HepG2 (cell line): ENCODE results near the gene ZNF212. TPM values are rescaled to one million over a fixed set of nuclear protein-coding genes. Genes with fewer than 3 reads are reported as not detected.

Source experiments
- ATAC-seq: fragments of 200-7000 bp; cut with Tn5 transposase; 3 replicates; pipeline ENCODE4 v1.9.1; 2020; ENCODE audit warnings: mild to moderate bottlenecking, moderate library complexity
- BruUV-seq: library from RNA; stranded (reverse); fragments of 400-500 nt; replicated peaks from 2 replicates; lab custom pipeline; 2021; lab: Mats Ljungman, UMichigan
- CTCF ChIA-PET: fragments of 300-600 bp; formaldehyde crosslinking; extraction: SDS; loops from one replicate; lab custom pipeline; 2021; ENCODE audit warnings: low total read pairs, inconsistent platforms, low intra/inter-chr PET ratio; lab: Yijun Ruan, JAX
- POLR2A ChIA-PET: fragments of 350-600 bp; sonication (Branson Sonifier 250); formaldehyde crosslinking; loops from one replicate; lab custom pipeline; 2020; ENCODE audit warnings: antibody characterized with exemption, inconsistent platforms; lab: Yijun Ruan, JAX
- DNase-seq: peaks from one replicate; pipeline ENCODE4 v3.0.0-alpha.2; 2015; ENCODE audit warnings: low spot score
- FAIRE-seq: peaks from 3 replicates; lab custom pipeline; 2011; peaks lifted over from hg19 to GRCh38; lab: Jason Lieb, UNC
- H2AFZ ChIP-seq: one replicate; pipeline ENCODE4 v1.6.1; 2011; ENCODE audit warnings: low read length, inconsistent platforms
- H3K27ac ChIP-seq: fragments of 300-600 bp; 3 replicates; pipeline ENCODE4 v1.8.0; 2011; ENCODE audit warnings: mixed run types, mild to moderate bottlenecking, mixed read lengths, low read length, inconsistent platforms; ENCODE audit not compliant: insufficient read depth; ENCODE audit errors: extremely low read length
- H3K27me3 ChIP-seq, 2 experiments: fragments of 200-600 bp in 1 of 2; 2 replicates in 1 of 2; 3 replicates in 1 of 2; pipeline versions ENCODE4 v1.6.0 to v1.8.0; 2011; ENCODE audit warnings: low read length in 2 of 2, mild to moderate bottlenecking in 2 of 2, moderate library complexity in 2 of 2, inconsistent platforms in 1 of 2; ENCODE audit not compliant: insufficient read depth in 2 of 2, control insufficient read depth in 1 of 2
- H3K36me3 ChIP-seq, 2 experiments: fragments of 200-600 bp in 1 of 2; replicated peaks in 1 of 2; 2 replicates in 1 of 2; 3 replicates in 1 of 2; pipeline versions ENCODE4 v1.5.1 to v1.8.0; 2011; ENCODE audit warnings: low read length in 2 of 2, inconsistent platforms in 1 of 2; ENCODE audit not compliant: insufficient read depth in 2 of 2, control insufficient read depth in 1 of 2
- H3K4me1 ChIP-seq: 2 replicates; pipeline ENCODE4 v1.5.1; 2012; ENCODE audit warnings: low read length, inconsistent platforms; ENCODE audit not compliant: insufficient read depth
- H3K4me2 ChIP-seq: 2 replicates; pipeline ENCODE4 v1.6.0; 2011; ENCODE audit warnings: low read depth, low read length, inconsistent platforms
- H3K4me3 ChIP-seq, 3 experiments: fragments of 200-600 bp in 1 of 3; sonication (generic), shearing (Covaris generic) in 1 of 3; replicated peaks in 1 of 3; 2 replicates each; pipeline ENCODE4 v1.5.1; 2011 to 2016; ENCODE audit warnings: low read length in 3 of 3, inconsistent platforms in 2 of 3, low read depth in 2 of 3, mild to moderate bottlenecking in 2 of 3, control low read depth in 1 of 3, mixed read lengths in 1 of 3; ENCODE audit not compliant: insufficient read depth in 1 of 3
- H3K79me2 ChIP-seq: one replicate; pipeline ENCODE4 v1.6.1; 2011; ENCODE audit warnings: low read length, inconsistent platforms; ENCODE audit not compliant: insufficient read depth
- H3K9ac ChIP-seq: 2 replicates; pipeline ENCODE4 v1.6.0; 2011; ENCODE audit warnings: mild to moderate bottlenecking, low read depth, low read length, inconsistent platforms; ENCODE audit not compliant: insufficient read depth
- H3K9me3 ChIP-seq: 2 replicates; pipeline ENCODE4 v1.5.1; 2012; ENCODE audit warnings: mild to moderate bottlenecking, low read length
- H4K20me1 ChIP-seq: 2 replicates; pipeline ENCODE4 v1.6.0; 2011; ENCODE audit warnings: inconsistent platforms, mild to moderate bottlenecking, low read length, moderate library complexity; ENCODE audit not compliant: insufficient read depth
- E2F1 ChIP-seq: sonication (generic); formaldehyde crosslinking; IDR thresholded peaks from 2 replicates; pipeline ENCODE4 v1.5.0; 2020; ENCODE audit warnings: missing genetic modification reagents
- ETV5 ChIP-seq: IDR thresholded peaks from 2 replicates; pipeline ENCODE4 v1.6.1; 2018; ENCODE audit warnings: missing biosample characterization, missing genetic modification reagents, inconsistent platforms, borderline replicate concordance
- HES4 ChIP-seq: sonication (generic); formaldehyde crosslinking; IDR thresholded peaks from 2 replicates; pipeline ENCODE4 v1.9.0; 2021; ENCODE audit warnings: mild to moderate bottlenecking, missing genetic modification reagents, borderline replicate concordance
- ZFYVE20 ChIP-seq: sonication (generic); formaldehyde crosslinking; IDR thresholded peaks from 2 replicates; pipeline ENCODE4 v1.8.0; 2023; ENCODE audit warnings: low read depth, mild to moderate bottlenecking, moderate library complexity, missing genetic modification reagents, borderline replicate concordance
- ZHX1 ChIP-seq: sonication (generic); formaldehyde crosslinking; IDR thresholded peaks from 2 replicates; pipeline ENCODE4 v1.8.1; 2022; ENCODE audit warnings: low read depth, mild to moderate bottlenecking, missing genetic modification reagents
- ZNF30 ChIP-seq: sonication (generic); formaldehyde crosslinking; IDR thresholded peaks from 2 replicates; pipeline ENCODE4 v1.5.0; 2020; ENCODE audit warnings: mild to moderate bottlenecking, missing genetic modification reagents
- ZNF329 ChIP-seq: sonication (generic); formaldehyde crosslinking; IDR thresholded peaks from 2 replicates; pipeline ENCODE4 v1.9.0; 2021; ENCODE audit warnings: low read depth, mild to moderate bottlenecking, missing genetic modification reagents
- ZNF7 ChIP-seq: IDR thresholded peaks from 2 replicates; pipeline ENCODE4 v1.6.1; 2016; ENCODE audit warnings: missing biosample characterization, missing genetic modification reagents
- WGBS: methylation state at CpG from one replicate; pipeline ENCODE4 v1.1.6; 2017; ENCODE audit warnings: low lambda C conversion rate; 5-methylcytosine and 5-hydroxymethylcytosine counted together
- in situ Hi-C: cut with HindIII; loops from 2 replicates; pipeline ENCODE4 v1.10.0; 2017; ENCODE audit warnings: low pct_unique_long_range_greater_than_20kb; ENCODE audit not compliant: extremely low pct_ligation_motif_present
- intact Hi-C: fragments of 100-400 bp; cut with micrococcal nuclease; formaldehyde crosslinking; loops from one replicate; pipeline ENCODE4 v1.10.0; 2022; ENCODE audit not compliant: unreplicated experiment
- polyA plus RNA-seq, 8 experiments: library from polyadenylated mRNA; depleted of rRNA in 3 of 8; stranded (reverse) in 7 of 8; unstranded in 1 of 8; fragments of >200 nt; fragmentation: Illumina TruSeq in 4 of 8; extraction: Trizol in 4 of 8; gene quantifications; 2 replicates each; pipeline versions ENCODE4 v1.2.1 to v1.2.3, GENCODE V29; 2011 to 2016; ENCODE audit warnings: low read depth in 4 of 8, missing spikeins in 1 of 8, mixed read lengths in 1 of 8; ENCODE audit not compliant: insufficient read depth in 1 of 8
- total RNA-seq, 5 experiments: library from RNA; depleted of rRNA; stranded (reverse); fragments of >200 nt; fragmentation: Illumina TruSeq; extraction: Trizol; gene quantifications; 2 replicates each; pipeline ENCODE4 v1.2.3, GENCODE V29; 2016; ENCODE audit warnings: low read depth in 1 of 5
- TF ChIP-seq, protein P1 (sequence below): sonication (generic); formaldehyde crosslinking; IDR thresholded peaks from 2 replicates; pipeline ENCODE4 v1.4.0; 2020; ENCODE audit warnings: missing genetic modification reagents, low read depth, mild to moderate bottlenecking, borderline replicate concordance

Gene ZNF212
- total and polyA plus RNA-seq, 2 of the 13 experiments (the other 11 are each of a cell fraction or from before 2014, with no cell fraction given): 2.6 to 3.8 TPM

GRCh38 chr7:149278396-149278795, 38.9 kb downstream of the ZNF212 start (continued):
- TF ChIP-seq ZHX1: no peak
- no peak for TF ChIP-seq ZNF7 (CRISPR knock-in tag)
- TF ChIP-seq, protein P1, sequence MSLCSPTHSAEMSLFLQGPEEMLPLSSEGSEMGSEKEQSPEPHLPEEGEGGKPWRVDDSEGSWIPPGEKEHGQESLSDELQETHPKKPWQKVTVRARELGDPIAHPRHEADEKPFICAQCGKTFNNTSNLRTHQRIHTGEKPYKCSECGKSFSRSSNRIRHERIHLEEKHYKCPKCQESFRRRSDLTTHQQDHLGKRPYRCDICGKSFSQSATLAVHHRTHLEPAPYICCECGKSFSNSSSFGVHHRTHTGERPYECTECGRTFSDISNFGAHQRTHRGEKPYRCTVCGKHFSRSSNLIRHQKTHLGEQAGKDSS (CRISPR knock-in tag): no peak
- TF ChIP-seq ZNF329 (CRISPR knock-in tag): no peak
- TF ChIP-seq HES4 (CRISPR knock-in tag): no peak
- TF ChIP-seq E2F1 (CRISPR knock-in tag): no peak
- TF ChIP-seq, all 625 proteins: peak for 0

DNA sequence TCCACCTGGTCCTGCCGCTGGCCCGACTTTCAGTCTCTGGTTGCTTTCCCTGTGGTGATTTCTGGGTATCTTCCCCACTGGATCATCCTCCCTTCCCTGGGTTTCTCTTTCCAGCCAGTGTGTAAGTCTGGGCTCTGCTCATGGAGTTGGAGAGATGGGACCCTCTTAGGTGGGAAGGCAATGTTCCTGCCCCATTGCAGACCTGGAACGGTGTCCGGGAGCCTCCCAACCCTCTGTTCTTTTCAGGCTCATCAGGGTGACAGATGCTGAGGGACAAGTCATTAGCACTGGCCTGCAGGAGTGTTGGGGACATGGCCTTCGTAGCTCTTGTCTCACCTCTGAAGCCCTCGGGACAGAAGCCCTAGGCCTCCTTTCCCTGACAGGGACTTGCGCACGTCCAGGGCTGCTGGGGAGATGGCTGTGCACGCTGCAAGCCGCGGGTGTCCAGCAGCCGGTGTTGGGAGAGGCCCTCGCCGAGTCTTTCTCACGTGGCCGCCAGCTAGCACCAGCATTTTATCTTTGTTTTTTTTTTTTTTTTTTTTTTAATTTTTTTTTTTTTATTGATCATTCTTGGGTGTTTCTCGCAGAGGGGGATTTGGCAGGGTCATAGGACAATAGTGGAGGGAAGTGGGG, 39.8 kb downstream of the ZNF212 start:
- Histone ChIP-seq H3K36me3 (peaks cover 5 to 12% of the 10 kb centered on the region in 2 experiments; a peak in 4 of 5 replicates), H3K4me2 (no peak overlapping the region), H3K4me1 (peaks cover 10% of the 10 kb centered on the region; the same call in 1 of the 2 replicates), H2AFZ (no peak overlapping the region), H3K9me3 (no peaks in the 10 kb centered on the region), H4K20me1 (no peaks in the 10 kb centered on the region), H3K27me3 (no peaks in the 10 kb centered on the region; a peak in 1 of 5 replicates), H3K4me3 (no peak overlapping the region), H3K9ac (no peak overlapping the region)
- intact Hi-C loops: no loop called here
- CTCF ChIA-PET: no interaction called here
- POLR2A ChIA-PET: interaction anchor here (0.6 kb wide), 1 partner anchor 20 kb away, joined by 3 read pairs; no protein-coding TSS in a partner anchor
- 94% methylated on average over 16 of the region's 17 CpGs for WGBS
- FAIRE-seq: no peak
- in situ Hi-C loops: no loop called here
- no peak for DNase-seq
- ATAC-seq: no peak
- TF ChIP-seq ETV5: no peak
- no peak for TF ChIP-seq ZFYVE20 (CRISPR knock-in tag)
- no peak for TF ChIP-seq ZNF30
- TF ChIP-seq, all 625 proteins: peak for 0
- BruUV-seq: no TSS peak
- Histone ChIP-seq H3K79me2 (no peaks in the 10 kb centered on the region), H3K27ac (no peak overlapping the region)
